Stimulated activated naive CD4-positive, alpha-beta T cell treated with Interleukin-2 at 50 U/mL for 16 hours (primary cell): ENCODE results near the gene TMEM229B.
"Not testable (repeated sequence)": the region's sequence is repeated elsewhere in the genome, so short reads cannot be mapped to it uniquely, and the experiment has no call there.

ENCODE experiments used
- DNase-seq: peaks from one replicate; lab custom pipeline; 2025; lab: John Stamatoyannopoulos, UW

The TMEM229B gene

DNA sequence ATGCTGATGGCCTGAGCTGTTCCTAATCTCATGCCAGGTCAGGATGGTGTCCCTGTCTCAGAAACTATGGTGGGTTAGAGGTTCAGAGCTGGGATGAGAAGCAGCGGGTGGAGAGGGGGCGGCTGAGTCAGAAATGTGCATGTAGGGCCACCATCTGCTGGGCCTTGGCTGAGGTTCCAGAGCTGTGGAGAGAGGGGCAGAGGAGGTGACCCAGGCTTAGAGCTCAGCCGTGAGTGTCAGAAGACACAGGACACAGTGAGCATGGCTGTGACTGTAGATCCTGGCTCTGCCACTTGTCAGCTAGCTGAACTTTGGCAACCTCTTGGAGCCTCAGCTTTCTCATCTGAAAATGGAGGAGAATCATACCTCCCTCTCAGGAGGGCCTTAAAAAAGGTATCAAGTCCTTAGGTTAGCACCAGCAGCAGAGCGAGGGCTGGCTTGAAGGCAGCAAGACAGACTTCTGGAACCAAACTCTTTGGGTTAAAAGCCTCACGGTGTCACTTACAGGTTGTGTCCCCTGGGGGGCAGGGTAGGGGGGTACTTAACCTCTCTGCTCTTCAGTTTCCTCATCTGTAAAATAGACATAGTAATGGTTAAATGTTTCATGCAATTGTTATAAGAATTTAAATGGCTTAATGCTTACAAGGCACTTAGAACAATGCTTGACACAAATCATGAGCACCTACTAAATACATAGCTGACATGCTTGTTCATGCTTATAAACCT is 34.8 kb downstream of the TMEM229B start:
- DNase-seq = no peak

GRCh38 chr14:67451667-67452066 is 36.9 kb downstream of the TMEM229B start:
- not testable (repeated sequence) for DNase-seq

DNA sequence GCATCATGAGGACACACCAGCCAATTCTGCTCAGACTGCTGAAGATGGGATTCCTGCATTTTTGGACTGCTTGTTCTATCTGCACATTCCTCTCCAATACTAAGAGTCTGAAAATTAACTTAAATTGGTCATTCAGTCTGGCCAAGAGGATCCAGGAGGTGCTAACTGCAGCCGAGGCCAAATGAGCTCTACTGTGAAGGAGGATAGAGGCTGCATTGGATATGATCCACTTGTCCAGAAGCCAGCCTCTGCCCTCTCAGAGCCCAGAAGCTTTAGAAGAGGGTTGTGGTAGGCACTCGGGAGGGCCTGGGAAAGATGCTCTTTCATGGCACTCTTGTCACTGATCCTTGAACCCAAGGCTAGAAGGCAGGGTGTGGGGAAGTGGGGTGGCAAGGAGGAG is 39.4 kb downstream of the TMEM229B start:
- no peak for DNase-seq

- DNase-seq = no peak
Measured at GRCh38 chr14:67447033-67447381, 41.5 kb downstream of the TMEM229B start.

DNA sequence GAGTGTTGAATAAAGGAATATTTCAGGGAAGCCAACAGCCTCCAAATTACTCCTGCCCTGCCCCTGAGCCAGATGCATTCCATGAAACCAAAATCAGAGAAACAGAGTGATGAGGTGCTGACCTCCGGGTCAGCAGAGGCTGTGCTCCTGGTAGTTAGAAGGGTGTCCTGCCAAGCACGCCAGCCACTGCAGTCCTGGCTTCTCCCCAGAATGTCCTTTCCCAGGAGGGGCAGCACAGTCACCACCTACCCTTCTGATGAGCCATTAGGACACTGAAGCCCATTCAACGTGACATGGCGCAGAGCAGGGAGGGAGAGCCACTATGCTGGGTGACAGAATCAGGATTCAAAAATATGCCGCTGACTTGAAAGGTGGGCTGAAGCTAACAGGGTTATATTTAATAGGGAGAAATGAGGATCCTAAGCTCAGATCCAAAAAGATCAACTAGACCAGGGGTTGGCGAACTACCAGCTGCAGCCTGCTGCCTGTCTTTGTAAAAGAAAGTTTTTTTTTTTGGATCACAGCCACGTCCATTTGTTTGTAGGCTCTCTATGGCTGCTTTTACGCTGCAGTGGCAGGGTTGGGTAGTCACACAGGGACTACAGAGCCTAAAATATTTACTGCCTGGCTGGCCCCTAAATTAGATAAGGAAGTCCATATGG is 42.0 kb downstream of the TMEM229B start:
- no peak for DNase-seq

GRCh38 chr14:67444395-67444794 is 44.1 kb downstream of the TMEM229B start:
- no peak for DNase-seq

- DNase-seq = no peak
Measured at GRCh38 chr14:67442139-67442906, 46.2 kb downstream of the TMEM229B start.

GRCh38 chr14:67441672-67442071 is 46.8 kb downstream of the TMEM229B start:
- no peak for DNase-seq

DNA sequence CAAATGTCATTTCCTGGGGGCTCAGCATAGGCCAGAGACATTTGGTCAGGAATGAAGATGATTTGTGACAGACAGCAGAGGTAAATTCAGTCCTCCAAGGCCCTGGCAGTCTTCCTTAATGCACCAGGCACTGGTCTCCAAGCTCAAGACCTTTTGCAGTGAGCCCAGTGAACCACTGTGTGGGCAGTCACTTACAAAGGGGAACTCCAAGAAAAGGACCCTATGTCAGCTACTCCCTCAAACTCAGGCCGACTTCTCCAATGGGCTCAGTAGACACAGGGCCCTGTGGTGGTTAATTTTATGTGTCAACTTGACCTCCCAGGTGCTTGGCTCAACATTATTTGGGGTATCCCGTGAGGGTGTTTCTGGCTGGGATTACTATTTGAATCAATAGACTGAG is 47.3 kb downstream of the TMEM229B start:
- DNase-seq = no peak

DNA sequence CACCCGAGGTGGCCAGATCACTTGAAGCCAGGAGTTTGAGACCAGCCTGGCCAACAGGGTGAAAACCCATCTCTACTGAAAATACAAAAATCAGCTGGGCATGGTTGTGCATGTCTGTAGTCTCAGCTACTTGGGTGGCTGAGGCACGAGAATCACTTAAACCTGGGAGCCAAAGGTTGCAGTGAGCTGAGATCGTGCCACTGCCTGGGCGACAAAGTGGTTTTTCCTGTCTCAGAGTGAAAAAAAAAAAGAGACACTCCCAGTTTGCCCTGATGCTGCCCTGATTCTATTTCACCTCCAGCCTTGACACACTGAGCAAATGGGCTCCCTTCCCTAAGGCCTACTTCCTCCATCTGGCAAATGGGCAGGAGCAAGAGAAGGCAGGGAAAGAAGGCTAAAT is 48.0 kb downstream of the TMEM229B start:
- DNase-seq = no peak

- no peak for DNase-seq
Measured at GRCh38 chr14:67438969-67439368, 49.6 kb downstream of the TMEM229B start.

DNA sequence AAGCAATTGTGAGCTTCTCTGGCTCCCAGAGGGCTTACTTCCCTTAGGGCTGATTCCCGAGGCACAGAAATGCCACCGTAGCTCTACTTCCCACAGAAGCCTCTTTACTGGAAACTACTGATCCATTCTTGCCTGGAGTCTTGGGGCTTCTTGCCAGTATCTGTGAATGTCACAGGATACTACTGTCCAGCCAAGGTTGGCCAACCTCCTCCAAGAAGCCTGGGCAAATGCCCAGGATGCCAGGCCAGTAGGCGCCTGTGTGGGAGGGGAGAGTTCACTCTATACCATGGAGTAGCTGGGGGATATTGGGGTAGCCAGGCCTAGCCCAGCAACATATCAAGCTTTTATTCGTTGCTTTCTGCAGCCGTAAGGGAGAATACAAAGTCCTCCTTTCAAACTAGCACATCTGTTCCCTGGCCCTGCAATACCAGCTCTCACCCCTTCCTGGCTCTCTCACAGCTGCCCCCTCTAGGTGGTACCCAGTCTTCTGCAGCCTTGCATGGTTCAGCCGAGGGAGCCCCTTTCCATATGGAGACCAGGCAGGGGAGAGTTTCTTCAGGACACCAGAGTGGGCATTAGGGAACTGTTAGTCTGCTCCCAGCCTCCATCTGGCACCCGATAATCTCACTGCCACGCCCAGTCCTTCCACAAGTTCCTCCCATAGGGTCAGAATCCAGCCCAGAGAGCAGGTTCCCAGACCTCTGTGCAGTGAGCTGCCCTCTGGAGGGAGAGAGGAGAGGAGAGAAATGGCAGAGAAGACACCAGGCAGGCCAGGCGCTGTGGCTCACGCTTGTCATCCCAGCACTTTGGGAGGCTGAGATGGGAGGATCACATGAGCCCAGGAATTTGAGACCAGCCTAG is 52.3 kb downstream of the TMEM229B start:
- DNase-seq = no peak

GRCh38 chr14:67435603-67436002 is 52.9 kb downstream of the TMEM229B start:
- DNase-seq = no peak

DNA sequence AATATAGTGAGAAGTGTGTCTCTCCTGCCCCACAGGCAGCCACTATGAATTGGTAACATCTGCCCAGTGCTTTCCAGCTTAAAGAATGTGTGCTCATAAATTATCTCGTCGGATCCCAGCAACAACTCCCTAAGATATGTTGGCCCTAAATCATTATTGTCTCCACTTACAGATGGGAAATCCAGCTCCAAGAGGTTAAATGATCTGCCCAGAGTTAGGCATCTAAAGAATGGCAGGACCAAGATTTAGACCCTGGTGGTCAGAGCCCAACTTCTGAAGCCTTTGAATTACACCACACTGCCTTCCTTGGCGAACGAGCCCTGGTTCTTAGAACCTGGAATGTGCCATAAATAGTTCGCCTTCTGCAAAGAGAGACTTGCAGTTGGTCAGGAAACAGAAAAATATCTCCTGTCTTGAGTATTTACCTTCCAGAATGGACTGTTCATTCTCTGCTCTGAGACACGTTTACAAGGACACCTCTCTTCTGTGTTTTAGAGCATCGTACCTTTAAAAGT is 56.4 kb downstream of the TMEM229B start:
- no peak for DNase-seq

- no peak for DNase-seq
Measured at GRCh38 chr14:67429510-67430205, 58.9 kb downstream of the TMEM229B start.

DNA sequence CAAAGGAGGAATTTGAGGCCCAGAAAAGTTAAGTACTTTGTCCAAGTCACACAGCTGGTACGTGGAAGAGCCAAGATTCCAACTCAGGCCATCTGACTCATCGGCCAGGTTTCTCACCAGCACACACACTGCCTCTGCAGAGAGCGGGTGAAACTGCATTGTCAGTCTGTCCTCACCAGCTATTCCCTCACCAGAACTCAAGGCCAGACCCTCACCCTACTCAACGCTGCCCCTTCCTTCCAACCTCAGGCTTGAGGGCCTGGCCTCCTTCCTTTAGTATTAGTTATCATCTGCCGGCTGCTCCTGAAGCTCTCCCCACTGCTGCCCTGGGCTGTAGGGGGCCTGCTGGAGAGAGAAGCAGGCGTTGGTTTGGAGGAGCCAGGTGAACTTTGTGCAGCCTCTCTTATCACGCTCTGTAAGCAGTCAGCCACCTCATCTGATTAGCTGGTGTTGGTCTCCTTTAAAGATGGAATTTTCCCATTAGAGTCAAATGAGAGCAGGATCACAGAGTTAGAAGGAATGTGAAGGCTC is 60.0 kb downstream of the TMEM229B start:
- no peak for DNase-seq

DNA sequence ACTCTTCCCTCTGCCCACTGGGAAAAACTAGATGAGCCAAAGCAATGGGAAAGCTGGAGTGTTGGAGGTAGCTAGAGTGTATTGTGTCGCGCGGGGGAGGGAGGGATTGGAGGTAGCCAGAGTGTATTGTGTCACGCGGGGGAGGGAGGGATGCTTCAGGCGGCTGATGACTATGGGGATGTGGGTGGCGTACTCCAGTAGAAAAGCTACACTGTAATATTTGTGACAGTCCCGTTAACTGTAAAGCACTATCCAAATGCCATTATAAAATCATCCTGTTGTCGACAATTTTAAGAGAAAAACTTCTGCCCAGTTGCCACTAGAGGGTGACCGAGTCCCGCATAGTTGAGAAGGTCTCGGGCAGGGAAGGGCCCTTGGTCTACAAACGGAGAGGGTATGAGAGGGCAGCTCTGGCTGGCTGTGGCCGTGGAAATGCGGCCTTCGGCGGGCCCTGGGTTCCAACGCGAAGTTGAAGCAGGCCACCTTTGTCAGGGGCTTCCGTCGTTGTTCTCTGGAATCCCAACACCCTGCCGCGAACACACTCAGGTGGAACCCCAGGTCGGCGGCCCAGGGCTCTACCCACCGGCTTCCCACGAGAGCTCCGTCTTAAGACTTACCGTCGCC is 61.4 kb downstream of the TMEM229B start:
- DNase-seq = peak; percentile 57

DNA sequence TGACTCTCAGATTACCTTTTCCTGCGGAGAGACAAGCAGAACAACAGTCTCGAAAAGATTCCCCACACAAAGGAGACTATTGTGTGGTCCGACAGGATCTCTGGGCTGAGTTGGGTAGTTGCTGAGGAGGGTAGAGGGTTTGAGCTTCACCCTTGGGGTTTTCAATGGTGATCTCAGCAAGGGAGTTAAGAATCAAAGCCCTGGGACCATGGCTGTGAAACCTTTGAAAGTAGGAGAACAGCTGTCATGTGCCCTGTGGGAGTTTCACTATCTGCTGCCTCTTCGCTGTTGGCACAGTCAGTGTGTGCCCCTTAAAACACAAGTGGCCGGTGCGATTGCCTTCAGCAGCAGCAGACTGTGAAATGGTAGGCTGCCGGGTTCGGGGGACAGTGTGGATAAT is 62.4 kb downstream of the TMEM229B start:
- DNase-seq = no peak

DNA sequence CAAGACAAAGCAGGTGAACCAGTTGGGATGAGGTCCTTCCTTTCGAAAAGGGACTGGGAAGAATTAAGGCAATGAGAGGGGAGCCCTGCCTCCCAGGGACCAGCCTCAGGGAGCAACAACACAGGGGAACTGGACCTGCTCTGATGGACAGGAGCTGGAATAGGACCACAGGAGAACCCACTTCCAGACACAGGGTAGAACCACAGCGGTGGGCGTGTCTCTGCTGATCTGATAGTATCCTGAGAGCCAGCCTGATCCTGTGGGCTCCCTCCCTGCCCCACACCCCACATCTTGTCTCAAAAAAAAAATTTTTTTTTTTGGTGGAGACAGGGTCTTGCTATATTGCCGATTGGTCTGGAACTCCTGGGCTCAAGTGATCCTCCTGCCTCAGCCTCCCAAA is 62.9 kb downstream of the TMEM229B start:
- DNase-seq = no peak

DNA sequence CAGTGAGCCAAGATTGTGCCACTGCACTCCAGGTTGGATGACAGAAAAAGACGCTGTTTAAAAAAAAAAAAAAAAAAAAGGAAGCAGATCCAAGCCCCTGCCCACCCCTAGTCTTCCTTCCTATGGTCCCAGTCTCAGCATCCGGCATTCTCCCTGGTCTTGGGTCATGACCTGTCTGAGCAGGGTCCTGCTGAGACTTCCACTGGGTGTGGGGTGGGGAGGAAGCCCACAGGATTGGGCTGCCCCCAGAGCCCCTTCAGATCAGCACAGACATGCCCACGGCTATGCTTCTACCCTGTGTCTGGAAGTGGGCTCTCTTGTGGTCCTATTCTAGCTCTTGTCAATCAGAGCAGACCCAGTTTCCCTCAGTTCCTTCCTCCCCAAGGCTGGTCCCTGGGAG is 64.0 kb downstream of the TMEM229B start:
- DNase-seq = no peak

GRCh38 chr14:67423424-67423823 is 65.1 kb downstream of the TMEM229B start:
- DNase-seq = no peak
